ENCODE measurements around the gene CDH4. TPM values are rescaled to one million over a fixed set of nuclear protein-coding genes. Genes with fewer than 3 reads are reported as not detected.

CDH4 gene
- total and polyA plus RNA-seq, 2 of the 13 experiments (the other 11 are each of a cell fraction or from before 2014, with no cell fraction given), result not detected

DNA sequence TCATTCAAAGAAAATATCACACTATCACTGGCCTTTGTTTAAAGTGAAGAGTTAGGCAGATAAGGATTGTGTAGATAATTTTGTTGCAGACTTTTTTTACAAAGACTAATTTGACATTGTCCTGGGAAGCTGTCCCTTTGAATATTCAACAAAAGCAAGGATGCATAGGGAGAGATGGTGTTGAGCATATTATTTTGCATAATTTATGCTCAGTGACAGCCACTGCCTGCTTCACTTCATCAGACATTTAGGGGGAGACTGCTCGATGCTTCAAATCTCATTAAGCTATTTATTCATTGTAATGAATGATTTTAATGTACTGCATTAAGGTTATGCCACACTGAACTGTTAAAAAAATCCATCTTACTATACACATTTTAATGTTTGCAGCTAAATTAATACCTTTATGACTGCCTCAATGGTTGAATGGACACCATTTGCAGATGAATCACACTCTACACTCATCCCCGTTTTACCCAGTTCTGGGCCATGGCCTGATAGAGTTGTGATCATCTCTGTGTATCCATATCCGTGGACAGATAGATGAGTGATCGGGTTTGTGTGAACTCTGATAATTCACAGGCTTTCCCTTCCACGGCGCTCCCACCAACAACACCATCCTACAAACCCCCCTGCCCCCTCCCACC, 128.0 kb downstream of the CDH4 start:
- Histone ChIP-seq H3K79me2 (ENCODE audit: insufficient read depth, low read length) (no peaks in the 10 kb centered on the region), H3K27me3 (ENCODE audit: control insufficient read depth in 1 of 2, insufficient read depth in 2 of 2, low read length in 2 of 2) (peaks cover 0 to 3% of the 10 kb centered on the region in 2 experiments; a peak in 2 of 5 replicates), H3K4me1 (ENCODE audit: insufficient read depth, low read length) (no peaks in the 10 kb centered on the region), H3K9me3 (ENCODE audit: low read length) (peaks cover 35% of the 10 kb centered on the region), H2AFZ (ENCODE audit: low read length) (no peak overlapping the region), H3K9ac (ENCODE audit: insufficient read depth, low read depth, low read length) (no peak overlapping the region), H3K4me2 (ENCODE audit: low read depth, low read length) (no peak overlapping the region), H3K4me3 (replicated peaks in 1 of 3; ENCODE audit: insufficient read depth in 1 of 3, low read depth in 2 of 3, low read length in 3 of 3) (no peak overlapping the region), H4K20me1 (ENCODE audit: insufficient read depth, low read length) (no peaks in the 10 kb centered on the region), H3K27ac (ENCODE audit: extremely low read length, insufficient read depth, low read length) (no peak overlapping the region), H3K36me3 (replicated peaks in 1 of 2; ENCODE audit: control insufficient read depth in 1 of 2, insufficient read depth in 2 of 2, low read length in 2 of 2) (no peaks in the 10 kb centered on the region)
- BruUV-seq (replicated peaks), result no TSS peak
- ATAC-seq, result no peak
- in situ Hi-C loops (cut with HindIII; ENCODE audit: extremely low pct_ligation_motif_present, low pct_unique_long_range_greater_than_20kb), result no loop called here
- intact Hi-C loops (cut with micrococcal nuclease; ENCODE audit: unreplicated experiment), result no loop called here
- WGBS (ENCODE audit: low lambda C conversion rate), result 8% methylated on average over 6 of the region's 6 CpGs
- no peak for DNase-seq (ENCODE audit: low spot score)
- ChIA-PET CTCF (ENCODE audit: low intra/inter-chr PET ratio, low total read pairs) (no interaction called here), POLR2A (no interaction called here)
- no peak for FAIRE-seq
- TF ChIP-seq TOE1 (CRISPR knock-in tag; IDR thresholded peaks at IDR 0.05) (no peak), ZNF350 (CRISPR knock-in tag; IDR thresholded peaks at IDR 0.05; ENCODE audit: borderline replicate concordance, low read depth) (no peak), ZNF569 (CRISPR knock-in tag; IDR thresholded peaks at IDR 0.05; ENCODE audit: borderline replicate concordance) (no peak), SMAD1 (CRISPR knock-in tag; IDR thresholded peaks at IDR 0.05; ENCODE audit: borderline replicate concordance, low read depth) (no peak), NCOA5 (CRISPR knock-in tag; IDR thresholded peaks at IDR 0.05) (no peak), MXD4 (CRISPR knock-in tag; IDR thresholded peaks at IDR 0.05) (no peak), ZMYM4 (CRISPR knock-in tag; IDR thresholded peaks at IDR 0.05) (no peak), ZNF577 (CRISPR knock-in tag; IDR thresholded peaks at IDR 0.05; ENCODE audit: borderline replicate concordance, low read depth) (no peak), NR2C2 (CRISPR knock-in tag; IDR thresholded peaks at IDR 0.05; ENCODE audit: borderline replicate concordance) (no peak)
- TF ChIP-seq, protein P1, sequence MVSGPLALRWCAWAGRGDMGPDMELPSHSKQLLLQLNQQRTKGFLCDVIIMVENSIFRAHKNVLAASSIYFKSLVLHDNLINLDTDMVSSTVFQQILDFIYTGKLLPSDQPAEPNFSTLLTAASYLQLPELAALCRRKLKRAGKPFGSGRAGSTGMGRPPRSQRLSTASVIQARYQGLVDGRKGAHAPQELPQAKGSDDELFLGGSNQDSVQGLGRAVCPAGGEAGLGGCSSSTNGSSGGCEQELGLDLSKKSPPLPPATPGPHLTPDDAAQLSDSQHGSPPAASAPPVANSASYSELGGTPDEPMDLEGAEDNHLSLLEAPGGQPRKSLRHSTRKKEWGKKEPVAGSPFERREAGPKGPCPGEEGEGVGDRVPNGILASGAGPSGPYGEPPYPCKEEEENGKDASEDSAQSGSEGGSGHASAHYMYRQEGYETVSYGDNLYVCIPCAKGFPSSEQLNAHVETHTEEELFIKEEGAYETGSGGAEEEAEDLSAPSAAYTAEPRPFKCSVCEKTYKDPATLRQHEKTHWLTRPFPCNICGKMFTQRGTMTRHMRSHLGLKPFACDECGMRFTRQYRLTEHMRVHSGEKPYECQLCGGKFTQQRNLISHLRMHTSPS (CRISPR knock-in tag; IDR thresholded peaks at IDR 0.05; ENCODE audit: low read depth), result no peak
- TF ChIP-seq, protein P2, sequence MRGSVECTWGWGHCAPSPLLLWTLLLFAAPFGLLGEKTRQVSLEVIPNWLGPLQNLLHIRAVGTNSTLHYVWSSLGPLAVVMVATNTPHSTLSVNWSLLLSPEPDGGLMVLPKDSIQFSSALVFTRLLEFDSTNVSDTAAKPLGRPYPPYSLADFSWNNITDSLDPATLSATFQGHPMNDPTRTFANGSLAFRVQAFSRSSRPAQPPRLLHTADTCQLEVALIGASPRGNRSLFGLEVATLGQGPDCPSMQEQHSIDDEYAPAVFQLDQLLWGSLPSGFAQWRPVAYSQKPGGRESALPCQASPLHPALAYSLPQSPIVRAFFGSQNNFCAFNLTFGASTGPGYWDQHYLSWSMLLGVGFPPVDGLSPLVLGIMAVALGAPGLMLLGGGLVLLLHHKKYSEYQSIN (CRISPR knock-in tag; IDR thresholded peaks at IDR 0.05; ENCODE audit: borderline replicate concordance), result no peak
- TF ChIP-seq, protein P3, sequence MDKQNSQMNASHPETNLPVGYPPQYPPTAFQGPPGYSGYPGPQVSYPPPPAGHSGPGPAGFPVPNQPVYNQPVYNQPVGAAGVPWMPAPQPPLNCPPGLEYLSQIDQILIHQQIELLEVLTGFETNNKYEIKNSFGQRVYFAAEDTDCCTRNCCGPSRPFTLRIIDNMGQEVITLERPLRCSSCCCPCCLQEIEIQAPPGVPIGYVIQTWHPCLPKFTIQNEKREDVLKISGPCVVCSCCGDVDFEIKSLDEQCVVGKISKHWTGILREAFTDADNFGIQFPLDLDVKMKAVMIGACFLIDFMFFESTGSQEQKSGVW (CRISPR knock-in tag; IDR thresholded peaks at IDR 0.05; ENCODE audit: borderline replicate concordance), result no peak
- TF ChIP-seq, protein P4, sequence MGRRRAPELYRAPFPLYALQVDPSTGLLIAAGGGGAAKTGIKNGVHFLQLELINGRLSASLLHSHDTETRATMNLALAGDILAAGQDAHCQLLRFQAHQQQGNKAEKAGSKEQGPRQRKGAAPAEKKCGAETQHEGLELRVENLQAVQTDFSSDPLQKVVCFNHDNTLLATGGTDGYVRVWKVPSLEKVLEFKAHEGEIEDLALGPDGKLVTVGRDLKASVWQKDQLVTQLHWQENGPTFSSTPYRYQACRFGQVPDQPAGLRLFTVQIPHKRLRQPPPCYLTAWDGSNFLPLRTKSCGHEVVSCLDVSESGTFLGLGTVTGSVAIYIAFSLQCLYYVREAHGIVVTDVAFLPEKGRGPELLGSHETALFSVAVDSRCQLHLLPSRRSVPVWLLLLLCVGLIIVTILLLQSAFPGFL (CRISPR knock-in tag; IDR thresholded peaks at IDR 0.05), result no peak
- TF ChIP-seq, protein P5, sequence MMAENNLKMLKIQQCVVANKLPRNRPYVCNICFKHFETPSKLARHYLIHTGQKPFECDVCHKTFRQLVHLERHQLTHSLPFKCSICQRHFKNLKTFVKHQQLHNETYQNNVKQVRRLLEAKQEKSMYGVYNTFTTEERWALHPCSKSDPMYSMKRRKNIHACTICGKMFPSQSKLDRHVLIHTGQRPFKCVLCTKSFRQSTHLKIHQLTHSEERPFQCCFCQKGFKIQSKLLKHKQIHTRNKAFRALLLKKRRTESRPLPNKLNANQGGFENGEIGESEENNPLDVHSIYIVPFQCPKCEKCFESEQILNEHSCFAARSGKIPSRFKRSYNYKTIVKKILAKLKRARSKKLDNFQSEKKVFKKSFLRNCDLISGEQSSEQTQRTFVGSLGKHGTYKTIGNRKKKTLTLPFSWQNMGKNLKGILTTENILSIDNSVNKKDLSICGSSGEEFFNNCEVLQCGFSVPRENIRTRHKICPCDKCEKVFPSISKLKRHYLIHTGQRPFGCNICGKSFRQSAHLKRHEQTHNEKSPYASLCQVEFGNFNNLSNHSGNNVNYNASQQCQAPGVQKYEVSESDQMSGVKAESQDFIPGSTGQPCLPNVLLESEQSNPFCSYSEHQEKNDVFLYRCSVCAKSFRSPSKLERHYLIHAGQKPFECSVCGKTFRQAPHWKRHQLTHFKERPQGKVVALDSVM (CRISPR knock-in tag; IDR thresholded peaks at IDR 0.05), result no peak
- TF ChIP-seq, protein P6, sequence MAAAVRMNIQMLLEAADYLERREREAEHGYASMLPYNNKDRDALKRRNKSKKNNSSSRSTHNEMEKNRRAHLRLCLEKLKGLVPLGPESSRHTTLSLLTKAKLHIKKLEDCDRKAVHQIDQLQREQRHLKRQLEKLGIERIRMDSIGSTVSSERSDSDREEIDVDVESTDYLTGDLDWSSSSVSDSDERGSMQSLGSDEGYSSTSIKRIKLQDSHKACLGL (CRISPR knock-in tag; IDR thresholded peaks at IDR 0.05), result no peak
- TF ChIP-seq, protein P7, sequence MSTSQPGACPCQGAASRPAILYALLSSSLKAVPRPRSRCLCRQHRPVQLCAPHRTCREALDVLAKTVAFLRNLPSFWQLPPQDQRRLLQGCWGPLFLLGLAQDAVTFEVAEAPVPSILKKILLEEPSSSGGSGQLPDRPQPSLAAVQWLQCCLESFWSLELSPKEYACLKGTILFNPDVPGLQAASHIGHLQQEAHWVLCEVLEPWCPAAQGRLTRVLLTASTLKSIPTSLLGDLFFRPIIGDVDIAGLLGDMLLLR (CRISPR knock-in tag; IDR thresholded peaks at IDR 0.05), result no peak

All from HepG2 (cell line).